NCI-H2081 (cell line): ENCODE measurements around the gene ANKS6.
A peak's percentile ranks its signal among the peaks of the same experiment; 100 is the strongest.

Experiments
- DNase-seq, 2 experiments: peaks; one replicate each; lab custom pipeline; 2025; lab: John Stamatoyannopoulos, UW

Gene ANKS6

GRCh38 chr9:98815391-98815951, 19.1 kb upstream of the ANKS6 start:
- no peak for DNase-seq

GRCh38 chr9:98811051-98811650, 14.8 kb upstream of the ANKS6 start:
- no peak for DNase-seq

DNA sequence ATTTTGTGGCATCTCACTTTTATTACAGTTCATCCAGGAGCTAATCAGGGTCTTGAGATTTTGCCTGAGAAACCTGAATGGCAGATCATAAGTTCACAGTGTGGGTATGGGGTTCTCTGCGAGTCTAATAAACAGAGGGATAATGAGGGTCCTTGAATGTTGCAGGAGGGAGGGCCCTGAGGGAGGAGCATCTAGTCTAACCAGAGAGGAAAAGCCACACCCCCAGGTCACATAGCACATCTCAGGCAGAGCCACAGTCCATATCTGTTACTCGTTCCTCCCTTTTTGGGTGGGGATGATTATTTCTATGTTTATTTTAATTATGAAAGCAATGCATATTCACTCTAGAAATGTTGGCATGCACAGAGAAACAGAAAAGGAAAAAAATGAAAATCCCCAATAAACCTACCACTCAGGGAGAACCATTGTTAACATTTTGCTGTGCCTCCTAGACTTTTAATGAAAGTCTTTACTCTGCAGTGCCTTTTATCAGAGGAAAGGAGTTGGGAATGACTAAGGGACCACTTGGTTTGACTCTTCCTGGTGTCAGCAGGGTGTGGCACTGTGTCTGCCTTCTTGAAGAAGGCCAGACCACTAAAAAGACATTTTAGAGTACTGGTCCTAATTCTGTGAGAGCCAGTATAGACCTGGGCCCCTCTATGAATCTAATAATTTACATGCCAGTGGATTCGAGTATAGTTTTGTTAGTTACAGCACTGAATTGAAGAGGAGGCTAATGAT, 13.9 kb upstream of the ANKS6 start:
- no peak for DNase-seq

DNA sequence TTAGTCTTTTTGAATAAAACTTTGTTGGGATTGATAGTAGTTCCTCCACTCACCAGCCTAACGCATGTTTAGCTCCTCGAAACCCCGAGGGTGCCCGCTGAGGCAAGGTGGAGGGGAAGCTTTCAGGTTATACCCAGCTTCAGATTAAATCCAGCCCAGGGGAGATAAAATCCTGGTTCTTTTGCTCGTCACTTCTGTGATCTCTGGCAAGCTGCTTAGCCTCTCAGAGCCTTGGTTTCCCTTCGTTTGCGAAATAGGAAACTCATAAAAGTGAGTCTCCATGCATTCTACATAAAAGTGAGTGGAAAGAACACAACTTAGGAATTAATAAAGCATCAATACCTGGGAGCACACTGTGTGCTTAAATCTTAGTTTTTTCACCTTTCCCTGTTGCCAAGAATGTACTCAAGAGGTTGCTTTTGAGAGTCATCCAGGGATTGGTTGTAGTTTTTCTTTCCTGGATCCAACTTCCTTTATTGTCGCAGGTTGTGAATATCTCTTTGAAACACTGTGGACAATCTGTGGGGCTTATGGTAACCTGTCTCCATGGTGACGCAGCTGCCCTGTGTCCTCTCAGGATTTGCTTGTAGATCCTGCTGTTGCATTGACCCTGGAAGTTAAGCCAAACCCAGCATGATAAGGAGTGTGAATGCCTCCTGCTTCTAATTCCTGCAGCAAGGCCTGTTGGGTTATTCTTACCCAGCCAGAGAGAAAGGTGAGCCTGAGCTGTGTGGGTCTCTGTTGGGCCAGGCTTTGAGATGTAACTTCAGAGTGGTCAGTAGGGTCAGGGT, 13.2 kb upstream of the ANKS6 start:
- no peak for DNase-seq

- DNase-seq, result no peak
These were observed 12.5 kb upstream of the ANKS6 start for GRCh38 chr9:98808875-98809274.

- DNase-seq, result no peak
These were observed 12.1 kb upstream of the ANKS6 start for GRCh38 chr9:98808411-98808815.

DNA sequence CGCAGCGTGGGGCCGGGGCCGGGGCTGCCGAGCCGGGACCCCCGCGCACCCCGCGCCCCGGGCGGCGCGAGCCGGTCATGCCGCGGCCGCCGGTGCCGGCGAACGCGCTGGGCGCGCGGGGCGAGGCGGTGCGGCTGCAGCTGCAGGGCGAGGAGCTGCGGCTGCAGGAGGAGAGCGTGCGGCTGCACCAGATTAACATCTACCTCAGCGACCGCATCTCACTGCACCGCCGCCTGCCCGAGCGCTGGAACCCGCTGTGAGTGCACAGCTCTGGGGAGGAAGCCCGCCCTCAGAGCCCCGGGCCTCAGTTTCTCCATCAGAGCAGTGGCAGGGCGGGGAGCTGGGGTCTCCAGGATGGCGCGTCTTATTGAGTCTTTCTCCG, 11.4 kb upstream of the ANKS6 start:
- no peak for DNase-seq

DNA sequence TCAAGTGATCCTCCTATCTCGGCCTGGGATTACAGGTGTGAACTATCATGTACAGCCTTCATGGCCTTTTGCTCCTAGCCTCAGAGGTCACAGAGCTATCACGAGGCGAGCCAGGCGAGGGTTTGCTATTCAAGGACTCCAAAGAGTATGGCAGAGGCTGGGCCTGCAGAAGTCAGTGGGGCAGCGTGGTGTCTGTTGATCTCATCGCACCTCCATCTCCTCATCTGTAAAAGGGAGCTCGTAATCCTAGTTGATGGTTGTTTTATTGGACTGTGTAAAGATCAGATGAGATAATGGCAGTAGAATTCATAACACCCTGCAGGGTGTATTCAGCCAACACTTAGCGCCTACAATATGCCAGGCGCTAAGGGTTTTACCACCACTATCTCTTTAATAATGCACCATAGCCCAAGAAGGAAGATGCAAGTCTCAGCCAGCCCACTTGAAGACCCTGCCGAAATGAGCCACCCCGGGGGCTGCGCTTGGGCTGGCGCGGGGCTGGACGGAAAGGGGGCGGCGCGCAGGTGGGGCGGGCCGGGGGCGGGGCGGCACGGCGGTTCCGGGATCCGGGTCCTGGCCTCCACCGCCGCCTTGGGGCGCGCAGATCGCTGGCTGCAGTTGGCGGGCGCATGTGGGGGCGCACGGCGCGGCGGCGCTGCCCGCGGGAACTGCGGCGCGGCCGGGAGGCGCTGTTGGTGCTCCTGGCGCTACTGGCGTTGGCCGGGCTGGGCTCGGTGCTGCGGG, 10.9 kb upstream of the ANKS6 start, which contains the start of gene GALNT12:
Gene GALNT12 (plus strand): TSS at position 601 of the 744 bp plus-strand sequence. CDS start 29 bp downstream, at position 630.
- DNase-seq, result peak; percentile 24 to 40

DNA sequence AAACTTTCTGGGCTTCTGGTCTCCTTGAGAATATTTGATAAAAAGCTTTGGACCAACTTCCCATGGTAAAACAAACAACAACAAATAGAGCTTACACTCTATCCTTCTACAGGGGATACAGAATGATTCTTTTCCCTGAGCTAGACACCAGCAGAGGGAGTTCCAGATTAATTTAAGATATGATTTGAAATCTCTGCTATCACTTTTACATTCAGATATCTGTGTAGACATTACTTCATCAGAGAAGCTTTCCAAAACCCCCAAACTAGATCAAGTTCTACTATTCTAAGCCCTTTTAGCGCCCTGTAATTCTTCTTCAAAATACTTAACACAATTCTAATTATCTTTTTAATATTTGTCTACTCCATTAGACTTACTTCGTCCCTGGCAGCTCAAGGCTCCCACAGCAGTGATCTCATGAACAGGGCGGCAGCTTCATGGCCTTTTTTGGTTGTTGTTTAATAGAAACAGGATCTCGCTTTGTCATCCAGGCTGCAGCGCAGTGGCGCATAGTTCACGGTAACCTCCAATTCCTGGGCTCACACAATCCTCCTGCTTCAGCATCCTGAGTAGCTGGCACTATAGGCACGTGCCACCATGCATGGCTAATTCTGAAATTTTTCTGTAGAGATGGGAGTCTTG, 10.2 kb upstream of the ANKS6 start:
- peak in 1 of 2 experiments; percentile 11 for DNase-seq

DNA sequence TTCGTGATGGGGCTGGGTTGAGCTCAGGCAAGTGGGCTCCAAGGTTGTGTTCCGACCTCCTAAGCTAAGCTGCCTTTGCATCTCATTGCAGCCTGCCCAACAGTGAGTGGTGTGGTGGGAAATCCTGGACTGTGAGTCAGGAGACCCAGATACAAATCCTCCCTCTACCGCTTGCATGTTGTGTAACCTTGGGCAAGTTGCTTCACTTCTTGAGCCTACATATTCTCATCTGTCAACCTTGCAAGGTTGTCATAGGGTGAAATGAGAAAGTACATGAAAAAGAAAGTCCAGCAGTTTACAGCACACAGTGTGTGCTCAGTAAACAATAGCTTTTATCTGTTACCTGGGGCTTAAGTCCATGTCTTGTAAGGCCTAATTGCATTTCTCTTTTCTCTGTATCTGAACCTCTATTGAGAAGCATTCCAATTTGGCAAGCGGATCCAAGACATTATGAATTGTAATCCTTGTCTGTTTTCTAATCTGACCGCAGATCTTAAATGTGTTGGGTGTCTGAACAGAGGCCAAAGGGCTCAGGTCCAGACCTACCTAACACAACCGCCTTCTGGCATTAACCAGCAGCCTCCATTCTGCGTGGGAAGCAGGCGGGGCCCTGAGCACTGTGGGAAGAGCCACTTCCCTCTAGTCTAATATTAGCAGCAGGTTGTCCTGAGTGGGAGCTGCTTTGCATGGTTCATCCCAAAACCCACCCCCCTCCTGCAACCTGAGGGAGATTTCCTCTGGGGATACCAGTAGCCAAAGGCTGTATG, 9.3 kb upstream of the ANKS6 start:
- DNase-seq, result no peak

DNA sequence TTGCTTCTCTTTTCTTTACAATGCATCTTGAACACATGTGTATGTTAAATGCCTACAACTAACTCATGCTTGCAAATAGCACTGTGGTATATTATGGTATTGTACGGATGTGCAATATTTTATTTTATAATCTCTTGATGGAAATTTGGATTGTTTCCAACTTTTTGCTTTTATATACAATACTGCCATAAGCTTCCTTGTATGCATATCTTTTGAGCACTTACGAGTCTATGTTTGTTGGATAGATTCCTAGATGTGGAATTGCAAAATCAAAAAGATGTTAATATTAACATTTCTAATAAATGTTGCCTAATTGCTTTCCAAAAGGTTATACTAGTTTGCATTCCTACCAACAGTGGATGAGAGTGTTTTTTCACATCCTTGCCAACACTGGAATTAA, 7.7 kb upstream of the ANKS6 start:
- no peak for DNase-seq

- no peak for DNase-seq
These were observed 5.6 kb upstream of the ANKS6 start for GRCh38 chr9:98801969-98802371.

DNA sequence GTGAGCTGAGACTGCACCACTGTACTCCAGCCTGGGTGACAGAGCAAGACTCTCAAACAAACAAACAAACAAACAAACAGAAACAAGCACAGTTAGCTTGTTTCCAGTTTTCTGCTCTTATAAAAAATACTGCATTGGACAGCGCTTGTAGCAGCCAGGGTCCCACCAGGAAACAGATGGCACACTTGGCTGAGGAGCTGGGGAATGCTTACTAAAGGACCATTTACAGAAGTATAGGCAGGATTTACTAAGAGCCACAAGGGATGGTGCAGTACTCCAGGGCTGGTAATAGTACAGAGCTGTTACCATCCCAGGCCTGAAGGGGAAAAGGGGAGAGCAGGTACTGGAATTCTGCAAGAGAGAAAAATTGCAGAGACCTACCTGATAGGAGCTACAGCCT, 5.2 kb upstream of the ANKS6 start:
- no peak for DNase-seq

GRCh38 chr9:98798254-98798653, 1.9 kb upstream of the ANKS6 start:
- DNase-seq, result no peak

GRCh38 chr9:98797491-98797890, 1.1 kb upstream of the ANKS6 start:
- DNase-seq, result no peak

GRCh38 chr9:98795970-98796363, 388 bp downstream of the ANKS6 start:
- DNase-seq, result peak in 1 of 2 experiments; percentile 17

DNA sequence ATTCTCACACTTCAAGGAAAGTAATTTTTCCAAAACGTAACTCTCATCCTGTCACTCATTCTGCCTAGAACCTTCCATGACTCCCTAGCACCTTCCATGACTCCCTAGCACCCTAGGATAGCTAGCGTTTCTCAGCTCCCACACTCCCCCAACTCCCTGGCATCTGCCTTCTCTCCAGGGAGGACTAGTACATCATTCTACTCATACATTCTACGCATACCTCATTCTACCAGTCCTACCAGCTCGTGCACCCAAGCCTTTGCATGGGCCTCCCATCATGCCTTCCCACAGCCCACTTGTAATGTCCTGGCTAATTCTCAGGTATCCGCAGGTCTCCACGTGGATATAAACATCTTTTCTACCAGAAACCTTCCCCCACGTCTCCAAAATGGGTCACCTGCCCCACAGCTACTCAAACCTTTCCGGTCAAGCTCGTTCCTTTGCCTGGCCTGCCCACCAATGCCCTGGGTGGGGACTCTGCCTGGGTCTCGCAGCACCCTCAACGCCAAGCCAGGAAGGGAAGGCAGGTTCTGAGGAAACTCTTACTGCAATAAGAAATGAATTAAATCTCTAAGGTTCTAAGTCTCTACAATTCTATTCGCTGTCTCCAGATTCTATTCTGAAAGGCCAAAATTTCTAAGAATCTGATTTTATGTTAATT, 930 bp downstream of the ANKS6 start:
- no peak for DNase-seq

- no peak for DNase-seq
These were observed 1.6 kb downstream of the ANKS6 start for GRCh38 chr9:98794802-98795201.

DNA sequence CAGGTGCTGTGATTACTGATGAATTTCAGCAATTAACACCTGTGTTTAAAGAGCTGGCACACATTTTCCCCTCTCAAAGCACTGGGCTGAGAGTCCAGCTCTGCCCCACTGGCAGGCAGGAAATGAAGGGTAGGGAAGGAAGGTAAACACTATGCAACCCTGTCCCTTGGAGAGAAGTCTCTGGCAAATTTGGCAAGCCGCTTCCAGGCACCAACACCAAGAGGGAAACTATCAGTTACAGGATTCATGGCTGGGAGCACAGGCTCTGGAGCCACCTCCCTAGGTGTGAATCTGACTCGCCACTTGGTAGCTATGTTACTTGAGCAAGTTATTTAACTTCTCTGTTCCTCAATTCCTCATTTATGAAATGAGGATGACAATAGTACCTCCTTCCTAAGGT, 3.3 kb downstream of the ANKS6 start:
- peak; percentile 14 to 80 for DNase-seq
